ENCODE measurements around the gene OSBPL5.

GRCh38 chr11:3080104-3080503, 85.0 kb downstream of the OSBPL5 start:
- no peak for TF ChIP-seq EZH2phosphoT487 (IDR thresholded peaks at IDR 0.05; ENCODE audit: borderline replicate concordance)
- no peak for TF ChIP-seq CTCF (conservative IDR thresholded peaks at IDR 0.05; ENCODE audit: low read length)

Data from Loucy (cell line).